Psoas muscle (tissue), 8 donors: Measurements from ENCODE around the gene OR4D2. TPM values are rescaled to one million over a fixed set of nuclear protein-coding genes. Genes with fewer than 3 reads are reported as not detected.

Source experiments
- ATAC-seq, 4 donors: fragments of 200-7000 bp; cut with Tn5 transposase; one replicate each; pipeline ENCODE4 v1.9.1; 2020; ENCODE audit warnings: moderate library complexity in 3 of 4, mild to moderate bottlenecking in 2 of 4
- DNase-seq, 2 donors: peaks; one replicate each; pipeline ENCODE4 v3.0.0-alpha.2; 2020
- H3K27ac ChIP-seq: fragments of 200-600 bp; one replicate; pipeline ENCODE4 v1.8.0; 2022
- H3K27me3 ChIP-seq, 3 donors: fragments of 200-600 bp in 1 of 3; one replicate each; pipeline versions ENCODE4 v1.6.1 to v1.8.0; 2013 to 2022; ENCODE audit warnings: low read length in 2 of 3, mild to moderate bottlenecking in 2 of 3, moderate library complexity in 1 of 3; ENCODE audit not compliant: insufficient read depth in 3 of 3
- H3K36me3 ChIP-seq, 2 donors: fragments of 200-600 bp in 1 of 2; one replicate each; pipeline versions ENCODE4 v1.6.1 to v1.8.0; 2013 to 2022; ENCODE audit warnings: low read depth in 1 of 2, mild to moderate bottlenecking in 1 of 2, moderate library complexity in 1 of 2; ENCODE audit not compliant: insufficient read depth in 1 of 2
- H3K4me1 ChIP-seq: fragments of 200-600 bp; one replicate; pipeline ENCODE4 v1.8.0; 2022
- H3K4me3 ChIP-seq: fragments of 200-600 bp; one replicate; pipeline ENCODE4 v1.8.0; 2022; ENCODE audit warnings: mild to moderate bottlenecking
- H3K9me3 ChIP-seq: fragments of 200-600 bp; one replicate; pipeline ENCODE4 v1.8.0; 2022
- CTCF ChIP-seq: fragments of 200-600 bp; IDR thresholded peaks from one replicate; pipeline ENCODE4 v1.8.0; 2022; ENCODE audit warnings: antibody characterized with exemption
- WGBS, 3 donors: extraction: QIAGEN DNeasy Blood & Tissue Kit; methylation state at CpG; one replicate each; pipeline versions ENCODE4 v1.1.6 to v1.1.7; 2013; 5-methylcytosine and 5-hydroxymethylcytosine counted together
- intact Hi-C, 2 donors: fragments of 100-400 bp; cut with DNase I; formaldehyde crosslinking; loops; one replicate each; pipeline versions ENCODE4 v1.11.0 to v1.14.2; 2022
- polyA plus RNA-seq, 3 donors: library from polyadenylated mRNA; stranded (reverse); fragments of 200-250 nt; gene quantifications; one replicate each; pipeline ENCODE4 v1.2.3, GENCODE V29; 2013
- total RNA-seq, 4 donors: library from RNA; stranded (reverse); fragmentation: NEBNext Ultra II Directional in 2 of 4; extraction: Animal tissue kit (Norgen Biotek cat#: 25700) in 2 of 4; gene quantifications; one replicate each; pipeline versions ENCODE4 v1.2.1 to v1.2.4, GENCODE V29; 2021 to 2023
- donor health status: healthy with polysubstance abuse.
- donor health status: DM: no; HTN: no; CAD: no; lungs with moderate emphysema.
- donor health status: Bipolar disorder and iron deficiency.
- donor health status: healthy.
- donor health status: DM: yes; HTN: yes; CAD: no.
- donor health status: DM: no; HTN: no; CAD: no.
- donor health status: DM: no; HTN: no; CAD: no.
- donor health status: DM: yes; HTN: yes; CAD: no.

Gene OR4D2
- total and polyA plus RNA-seq, 7 donors, result not detected

GRCh38 chr17:58186591-58186990 is 19.8 kb downstream of the OR4D2 start:
- no peaks in the 10 kb centered on the region for H3K9me3 ChIP-seq
- intact Hi-C loops, result loop anchor here in 1 of 2 donors (5.0 kb wide), 1 partner anchor 49 kb away; no protein-coding TSS in a partner anchor
- H3K27me3 ChIP-seq, result peaks cover 0 to 20% (median 7%) of the 10 kb centered on the region in 3 donors
- DNase-seq, result no peak
- H3K4me1 ChIP-seq, result no peaks in the 10 kb centered on the region
- H3K27ac ChIP-seq, result no peak overlapping the region
- ATAC-seq, result no peak
- 75 to 79% (median 79%) methylated on average over 4 of the region's 4 CpGs for WGBS, 3 donors
- no peak overlapping the region for H3K4me3 ChIP-seq
- H3K36me3 ChIP-seq, result no peaks in the 10 kb centered on the region
- TF ChIP-seq CTCF, result no peak

- Histone ChIP-seq H3K4me3 (no peak overlapping the region), H3K27ac (no peak overlapping the region), H3K9me3 (no peaks in the 10 kb centered on the region), H3K36me3 (no peaks in the 10 kb centered on the region), H3K27me3 (peaks cover 0 to 20% (median 7%) of the 10 kb centered on the region in 3 donors), H3K4me1 (no peaks in the 10 kb centered on the region)
- no peak for TF ChIP-seq CTCF
- no peak for DNase-seq
- no peak for ATAC-seq
- 86 to 90% (median 88%) methylated on average over 6 of the region's 6 CpGs for WGBS, 3 donors
- intact Hi-C loops, result loop anchor here in 1 of 2 donors (5.0 kb wide), 1 partner anchor 50 kb away; no protein-coding TSS in a partner anchor
Measured at GRCh38 chr17:58187063-58187462, 20.3 kb downstream of the OR4D2 start.

GRCh38 chr17:58187675-58188074 is 20.9 kb downstream of the OR4D2 start:
- no peak overlapping the region for H3K4me3 ChIP-seq
- H3K9me3 ChIP-seq, result no peaks in the 10 kb centered on the region
- H3K27me3 ChIP-seq, result peaks cover 0 to 20% (median 9%) of the 10 kb centered on the region in 3 donors
- ATAC-seq (no peak), DNase-seq (no peak)
- 41 to 43% (median 42%) methylated on average over 7 of the region's 7 CpGs for WGBS, 3 donors
- no peak overlapping the region for H3K27ac ChIP-seq
- TF ChIP-seq CTCF, result no peak
- no peaks in the 10 kb centered on the region for H3K36me3 ChIP-seq
- H3K4me1 ChIP-seq, result no peaks in the 10 kb centered on the region
- intact Hi-C loops, result loop anchor here in 1 of 2 donors (5.0 kb wide), 1 partner anchor 50 kb away; no protein-coding TSS in a partner anchor

- ATAC-seq, result peak in 1 of 4 donors; percentile 38
- peak; percentile 58 to 73 for DNase-seq
- WGBS, 3 donors, result 53 to 56% (median 55%) methylated on average over 9 to 11 of the region's 11 CpGs
- TF ChIP-seq CTCF, result no peak
- no peaks in the 10 kb centered on the region for H3K9me3 ChIP-seq
- H3K4me1 ChIP-seq, result no peaks in the 10 kb centered on the region
- intact Hi-C loops, result loop anchor here in 1 of 2 donors (5.0 kb wide), 1 partner anchor 52 kb away; no protein-coding TSS in a partner anchor
- H3K27ac ChIP-seq, result no peak overlapping the region
- H3K4me3 ChIP-seq, result no peak overlapping the region
- no peaks in the 10 kb centered on the region for H3K36me3 ChIP-seq
- peaks cover 0 to 30% (median 9%) of the 10 kb centered on the region in 3 donors for H3K27me3 ChIP-seq
Measured at GRCh38 chr17:58189436-58190146, 22.8 kb downstream of the OR4D2 start.
